ENCODE measurements around the gene LRRC73. TPM values are rescaled to one million over a fixed set of nuclear protein-coding genes. Genes with fewer than 3 reads are reported as not detected.

The LRRC73 gene
- total RNA-seq, 4 donors from 2014 or later: 0.36 to 0.53 (median 0.44) TPM; not detected in 1

DNA sequence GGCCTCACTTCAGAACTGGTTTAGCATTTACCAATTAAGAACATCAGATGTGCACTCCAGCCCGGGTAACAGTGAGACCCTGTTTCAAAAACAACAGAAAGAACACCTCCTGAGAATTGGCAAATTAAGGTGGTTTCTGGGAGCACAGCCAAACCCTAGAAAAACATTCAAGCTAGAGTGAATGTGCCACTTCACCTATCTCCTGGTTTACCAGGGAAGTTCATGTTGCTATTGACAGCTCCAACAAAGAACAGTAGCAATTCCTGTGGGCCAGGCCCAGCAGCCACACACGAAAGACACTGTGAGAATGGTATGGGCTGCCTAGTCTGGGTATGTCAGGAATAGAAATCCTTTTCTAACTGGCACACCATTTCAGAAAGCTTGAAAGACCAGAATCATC lies 11.7 kb upstream of the LRRC73 start:
- H3K4me3 ChIP-seq (ENCODE audit: low read depth, poor library complexity, severe bottlenecking): no peak overlapping the region
- no peak for DNase-seq (ENCODE audit: low spot score in 2 of 2)
- intact Hi-C loops (cut with DNase I; ENCODE audit: low total_unique reads): no loop called here
- WGBS, 2 donors: 77 to 88% methylated on average over 2 of the region's 2 CpGs
- TF ChIP-seq, protein P1, sequence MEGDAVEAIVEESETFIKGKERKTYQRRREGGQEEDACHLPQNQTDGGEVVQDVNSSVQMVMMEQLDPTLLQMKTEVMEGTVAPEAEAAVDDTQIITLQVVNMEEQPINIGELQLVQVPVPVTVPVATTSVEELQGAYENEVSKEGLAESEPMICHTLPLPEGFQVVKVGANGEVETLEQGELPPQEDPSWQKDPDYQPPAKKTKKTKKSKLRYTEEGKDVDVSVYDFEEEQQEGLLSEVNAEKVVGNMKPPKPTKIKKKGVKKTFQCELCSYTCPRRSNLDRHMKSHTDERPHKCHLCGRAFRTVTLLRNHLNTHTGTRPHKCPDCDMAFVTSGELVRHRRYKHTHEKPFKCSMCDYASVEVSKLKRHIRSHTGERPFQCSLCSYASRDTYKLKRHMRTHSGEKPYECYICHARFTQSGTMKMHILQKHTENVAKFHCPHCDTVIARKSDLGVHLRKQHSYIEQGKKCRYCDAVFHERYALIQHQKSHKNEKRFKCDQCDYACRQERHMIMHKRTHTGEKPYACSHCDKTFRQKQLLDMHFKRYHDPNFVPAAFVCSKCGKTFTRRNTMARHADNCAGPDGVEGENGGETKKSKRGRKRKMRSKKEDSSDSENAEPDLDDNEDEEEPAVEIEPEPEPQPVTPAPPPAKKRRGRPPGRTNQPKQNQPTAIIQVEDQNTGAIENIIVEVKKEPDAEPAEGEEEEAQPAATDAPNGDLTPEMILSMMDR (IDR thresholded peaks at IDR 0.05): no peak
- no peak for TF ChIP-seq POLR2A (IDR thresholded peaks at IDR 0.05)

DNA sequence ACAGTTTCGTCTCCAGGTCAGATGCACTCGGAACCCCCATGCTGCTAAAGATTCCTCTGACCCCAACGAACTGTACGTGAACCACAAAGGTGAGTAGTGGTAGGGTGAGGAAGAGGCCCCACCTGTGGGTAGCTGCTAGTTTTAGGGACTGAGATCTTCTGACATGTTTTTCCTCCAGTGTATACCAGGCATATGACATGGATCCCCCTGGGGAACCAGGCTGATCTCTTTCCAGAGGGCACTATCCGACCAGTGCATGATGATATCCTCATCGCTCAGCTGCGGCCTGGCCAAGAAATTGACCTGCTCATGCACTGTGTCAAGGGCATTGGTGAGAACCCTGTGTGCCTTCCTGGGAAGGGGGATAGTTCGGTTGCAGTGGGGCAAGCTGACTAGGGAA lies 10.0 kb upstream of the LRRC73 start:
- WGBS, 2 donors: 84 to 86% methylated on average over 8 of the region's 8 CpGs
- no peak for DNase-seq (ENCODE audit: low spot score in 2 of 2)
- TF ChIP-seq, protein P1 (IDR thresholded peaks at IDR 0.05): no peak
- TF ChIP-seq POLR2A (IDR thresholded peaks at IDR 0.05): no peak
- H3K4me3 ChIP-seq (ENCODE audit: low read depth, poor library complexity, severe bottlenecking): no peak overlapping the region
- intact Hi-C loops (cut with DNase I; ENCODE audit: low total_unique reads): no loop called here

DNA sequence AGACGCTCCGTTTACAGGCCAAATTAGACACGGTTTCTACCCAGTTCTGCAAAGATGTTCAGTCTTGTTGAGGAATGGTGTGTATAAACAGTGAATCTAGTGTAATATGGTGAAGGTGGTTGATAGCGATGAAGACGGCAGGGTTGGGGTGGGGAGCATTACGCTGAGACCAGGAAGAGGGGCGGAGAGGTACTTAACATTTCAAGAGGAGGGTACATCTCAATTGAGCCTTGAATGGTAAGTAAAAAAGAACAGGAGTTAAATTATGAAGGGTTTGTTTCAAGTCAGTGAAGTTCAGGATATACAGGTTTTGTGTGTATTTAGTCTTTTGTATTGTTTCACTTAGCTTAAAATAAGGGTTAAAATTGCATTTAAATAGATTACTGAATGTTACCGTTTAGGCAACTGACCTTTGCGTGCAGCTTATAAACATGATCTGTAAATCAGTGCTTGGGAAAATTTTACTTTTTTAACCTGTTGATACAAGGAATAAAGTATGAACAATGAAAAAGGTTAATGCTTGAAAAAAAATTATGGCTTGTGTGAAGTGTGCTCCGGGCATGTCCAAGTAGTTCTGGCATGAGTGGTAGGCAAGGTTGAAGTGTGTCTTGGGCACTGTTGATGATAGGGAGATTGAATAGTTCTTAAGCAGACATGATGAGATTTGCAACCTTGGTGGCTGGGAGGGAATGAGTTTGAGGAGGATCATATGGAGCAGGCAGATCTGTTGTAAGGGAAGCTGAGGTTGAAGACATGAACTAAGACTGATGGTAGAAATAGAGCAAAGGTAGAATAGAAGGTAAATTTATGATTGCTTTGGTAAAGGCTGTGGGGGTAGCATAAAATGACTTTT lies 7.6 kb upstream of the LRRC73 start:
- WGBS, 2 donors: 1 to 3% methylated on average over 10 of the region's 10 CpGs
- H3K4me3 ChIP-seq (ENCODE audit: low read depth, poor library complexity, severe bottlenecking): peak overlapping the region; percentile 99
- TF ChIP-seq POLR2A (IDR thresholded peaks at IDR 0.05): no peak
- TF ChIP-seq, protein P1 (IDR thresholded peaks at IDR 0.05): no peak
- DNase-seq (ENCODE audit: low spot score in 2 of 2): no peak
- intact Hi-C loops (cut with DNase I; ENCODE audit: low total_unique reads): no loop called here

DNA sequence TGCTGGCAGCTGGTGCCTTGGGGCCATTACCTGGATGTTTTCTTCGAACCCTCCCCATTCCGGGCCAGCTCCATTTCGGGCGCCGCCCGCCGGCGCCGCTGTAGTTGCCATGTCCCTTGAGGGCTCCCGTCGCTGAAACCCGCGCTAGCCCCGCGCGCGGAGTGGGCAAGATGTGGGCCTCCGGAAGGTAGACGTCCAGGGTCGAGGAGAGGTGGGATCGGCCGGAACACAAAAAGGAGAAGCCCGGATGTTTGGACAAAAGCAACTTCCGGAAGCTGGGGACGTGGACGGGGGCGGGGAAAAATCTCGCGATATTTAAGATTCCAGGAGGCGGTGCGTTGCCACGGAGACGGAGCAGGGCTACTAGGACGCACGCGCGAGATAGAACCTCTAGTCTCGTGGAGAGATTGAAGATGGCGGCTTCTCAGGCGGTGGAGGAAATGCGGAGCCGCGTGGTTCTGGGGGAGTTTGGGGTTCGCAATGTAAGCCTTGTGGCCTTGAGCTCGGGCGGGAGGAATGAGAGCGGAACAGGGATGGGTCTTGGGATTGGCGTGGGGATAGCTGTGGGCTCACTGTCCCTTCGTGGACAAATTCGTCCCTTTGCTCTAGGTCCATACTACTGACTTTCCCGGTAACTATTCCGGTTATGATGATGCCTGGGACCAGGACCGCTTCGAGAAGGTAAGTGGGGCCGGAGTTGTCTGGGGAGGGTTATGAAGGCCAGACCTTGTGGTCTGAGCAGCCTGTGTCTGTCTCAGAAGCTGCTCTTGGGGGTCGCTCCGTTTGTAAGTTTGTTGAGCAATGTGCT lies 6.8 kb upstream of the LRRC73 start, which contains the start of the genes POLR1C and YIPF3:
POLR1C (plus strand) TSS at position 393 of the 808 bp plus-strand sequence; CDS start at position 414, 21 bp downstream.
YIPF3 (minus strand) TSS at position 230 of the 808 bp plus-strand sequence; CDS start at position 111, 119 bp downstream.
- peak; percentile 99 to 100 for DNase-seq (ENCODE audit: low spot score in 2 of 2)
- peak within 1 kb of the TSS; percentile 99 for H3K4me3 ChIP-seq (ENCODE audit: low read depth, poor library complexity, severe bottlenecking)
- intact Hi-C loops (cut with DNase I; ENCODE audit: low total_unique reads): no loop called here
- no peak for TF ChIP-seq POLR2A (IDR thresholded peaks at IDR 0.05)
- TF ChIP-seq, protein P1 (IDR thresholded peaks at IDR 0.05): no peak
- 0 to 1% methylated on average over 57 of the region's 57 CpGs for WGBS, 2 donors

DNA sequence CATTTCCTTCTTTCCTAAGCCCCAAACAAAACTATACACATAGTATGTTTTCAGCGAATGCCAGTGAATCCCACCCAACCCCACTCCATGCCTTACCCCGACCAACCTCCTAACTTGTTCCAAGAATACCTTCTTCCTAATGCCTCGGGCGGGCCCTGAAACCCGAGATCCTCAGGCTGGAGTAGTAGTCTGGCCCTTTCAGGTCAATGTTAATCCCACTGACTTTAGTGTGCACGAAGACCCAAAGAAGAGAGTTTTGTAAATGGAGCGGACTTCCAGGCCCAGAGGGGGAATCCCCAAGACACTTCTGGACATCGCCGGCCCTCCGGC lies 6.2 kb upstream of the LRRC73 start:
- intact Hi-C loops (cut with DNase I; ENCODE audit: low total_unique reads): no loop called here
- DNase-seq (ENCODE audit: low spot score in 2 of 2): no peak
- WGBS, 2 donors: 1% methylated on average over 9 to 10 of the region's 10 CpGs
- TF ChIP-seq POLR2A (IDR thresholded peaks at IDR 0.05): no peak
- TF ChIP-seq, protein P1 (IDR thresholded peaks at IDR 0.05): no peak
- H3K4me3 ChIP-seq (ENCODE audit: low read depth, poor library complexity, severe bottlenecking): peak overlapping the region; percentile 99
